HG02870 (cell line): Measurements from ENCODE around the gene PADI4.
"Not testable (repeated sequence)": the region's sequence is repeated elsewhere in the genome, so short reads cannot be mapped to it uniquely, and the experiment has no call there.

ENCODE experiments used
- ATAC-seq: cut with Tn5 transposase; IDR thresholded peaks from one replicate; pipeline ENCODE4 v1.9.1; 2021; ENCODE audit warnings: mild to moderate bottlenecking, moderate library complexity; ENCODE audit not compliant: unreplicated experiment

Gene PADI4

DNA sequence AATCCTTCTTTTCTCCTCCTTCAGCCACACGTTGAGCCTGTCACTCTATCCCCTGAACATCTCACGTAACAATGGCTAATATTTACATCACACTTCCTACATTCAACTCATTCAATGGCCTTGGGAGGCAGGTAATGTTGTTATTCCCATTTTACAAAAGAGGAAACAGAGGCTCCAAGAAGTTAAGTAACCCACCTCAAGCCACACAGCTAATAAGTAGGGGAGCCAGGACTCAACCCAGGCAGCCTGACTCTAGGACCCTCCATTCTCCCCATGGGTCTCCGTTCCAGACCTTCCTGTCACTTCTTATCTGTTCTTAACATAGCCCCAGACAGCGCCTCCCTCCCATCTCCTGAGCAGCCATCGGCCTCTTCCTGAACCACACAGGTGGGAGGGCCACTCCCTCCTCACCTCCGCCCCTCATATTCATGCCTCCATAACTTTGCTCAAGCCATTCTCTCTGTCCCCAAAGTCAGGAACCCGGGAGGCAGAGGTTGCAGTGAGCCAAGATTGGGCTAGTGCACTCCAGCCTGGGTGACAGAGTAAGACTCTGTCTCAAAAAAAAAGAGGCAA lies 2.2 kb downstream of the PADI4 start:
- ATAC-seq = no peak

DNA sequence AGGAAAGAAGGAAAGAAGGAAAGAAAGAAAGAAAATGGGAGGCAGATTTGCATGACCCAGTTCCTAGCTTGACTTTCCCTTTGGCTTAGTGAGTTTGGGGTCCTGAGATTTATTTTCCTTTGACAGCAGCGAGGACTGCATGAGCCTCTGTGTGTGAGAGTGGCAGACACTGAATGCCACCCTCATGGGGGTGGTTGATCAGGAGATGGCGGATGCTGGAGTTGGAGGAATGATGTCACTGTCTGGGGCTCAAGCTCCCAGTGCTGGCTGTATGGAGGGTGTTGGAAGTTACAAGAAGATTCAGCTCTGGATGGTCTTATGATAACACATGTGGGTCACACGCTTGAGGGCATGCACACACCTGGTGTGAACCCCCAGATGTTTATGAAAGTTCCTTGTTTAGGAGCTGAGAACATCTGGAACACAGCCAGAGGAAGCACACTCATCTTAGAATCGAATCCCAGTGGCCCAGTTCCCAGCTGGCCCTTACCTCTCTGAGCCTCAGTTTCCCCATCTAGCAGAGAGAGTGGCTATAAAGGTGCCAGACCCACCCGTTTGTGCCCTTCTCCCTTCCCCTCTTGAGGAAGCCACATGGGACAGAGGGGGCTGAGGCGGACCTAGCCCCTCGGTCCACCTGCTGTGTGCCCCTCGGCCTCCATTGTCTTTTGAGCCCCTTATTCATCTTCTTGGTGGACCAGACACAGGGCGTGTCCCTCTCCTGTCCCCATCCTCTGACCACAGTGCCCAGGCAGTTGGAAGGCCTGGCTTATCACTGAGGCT lies 5.7 kb downstream of the PADI4 start:
- ATAC-seq = no peak

DNA sequence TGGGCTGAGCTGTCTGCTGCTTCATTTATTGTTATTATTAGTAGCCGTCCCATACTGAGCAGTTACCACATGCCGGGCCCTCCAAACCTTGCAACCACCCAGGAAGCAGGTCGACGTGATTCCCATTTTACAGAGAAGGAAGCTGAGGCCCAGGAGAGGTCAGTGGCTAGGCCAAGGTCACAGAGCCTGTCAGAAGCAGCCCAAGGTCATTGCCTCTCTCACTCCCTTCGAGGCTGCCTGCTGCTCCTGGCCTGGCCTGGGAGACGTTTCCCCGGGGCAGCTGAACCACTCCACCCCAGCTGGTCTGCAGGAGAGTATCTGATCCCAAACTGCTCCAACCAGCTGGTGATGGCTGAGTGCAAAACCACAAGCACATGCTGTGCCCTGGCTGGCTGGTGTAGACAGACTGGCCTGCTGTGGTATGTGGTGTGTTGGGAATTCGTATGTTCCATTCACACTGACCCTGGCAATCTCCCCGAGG lies 6.5 kb downstream of the PADI4 start:
- ATAC-seq = no peak

DNA sequence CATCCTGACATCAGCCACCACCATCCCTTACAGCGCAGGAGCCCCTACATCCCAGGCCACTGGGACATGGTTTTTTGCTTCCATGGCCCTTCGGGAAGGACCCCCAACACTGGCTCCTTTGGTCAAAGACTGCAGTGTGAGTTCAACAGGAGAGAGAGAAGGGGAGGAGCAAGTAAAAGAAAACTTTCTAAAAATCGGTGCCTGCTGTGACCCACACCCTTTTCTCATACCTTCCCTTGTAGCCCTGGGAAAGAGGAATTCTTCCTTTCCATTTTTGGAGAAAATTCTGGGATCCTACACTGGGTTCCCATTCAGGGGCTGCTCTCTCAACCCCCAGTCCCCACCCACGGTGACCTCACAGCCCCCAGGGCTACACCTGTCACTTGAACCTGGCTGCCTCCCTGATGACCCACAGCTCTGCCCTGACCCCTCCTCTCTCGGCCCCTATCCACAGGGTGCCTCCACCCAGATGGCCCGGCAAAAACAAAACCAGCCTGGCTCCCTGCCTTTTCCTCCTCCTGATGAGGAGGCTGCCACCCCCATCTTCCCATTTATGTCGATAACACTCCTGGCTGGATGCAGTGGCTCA lies 7.6 kb downstream of the PADI4 start:
- no peak for ATAC-seq

DNA sequence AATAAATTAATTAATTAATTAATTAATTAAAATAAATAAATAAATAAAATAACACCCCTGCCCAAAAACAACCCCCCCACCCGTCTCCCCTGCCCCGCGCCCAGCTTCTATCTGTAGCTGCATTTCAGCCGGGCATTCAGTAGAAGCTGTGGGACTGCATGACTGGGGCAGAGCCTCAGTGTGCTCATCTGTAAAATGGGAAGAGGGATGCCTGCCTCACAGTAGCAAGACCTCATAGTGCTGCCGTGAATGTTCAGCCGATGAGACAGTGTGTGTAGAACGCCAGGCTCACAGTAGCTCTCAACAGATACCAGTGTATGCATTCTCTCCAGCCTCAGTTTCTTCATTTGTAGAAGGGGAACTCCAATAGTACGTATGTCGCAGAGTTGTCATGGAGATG lies 8.7 kb downstream of the PADI4 start:
- ATAC-seq = no peak

DNA sequence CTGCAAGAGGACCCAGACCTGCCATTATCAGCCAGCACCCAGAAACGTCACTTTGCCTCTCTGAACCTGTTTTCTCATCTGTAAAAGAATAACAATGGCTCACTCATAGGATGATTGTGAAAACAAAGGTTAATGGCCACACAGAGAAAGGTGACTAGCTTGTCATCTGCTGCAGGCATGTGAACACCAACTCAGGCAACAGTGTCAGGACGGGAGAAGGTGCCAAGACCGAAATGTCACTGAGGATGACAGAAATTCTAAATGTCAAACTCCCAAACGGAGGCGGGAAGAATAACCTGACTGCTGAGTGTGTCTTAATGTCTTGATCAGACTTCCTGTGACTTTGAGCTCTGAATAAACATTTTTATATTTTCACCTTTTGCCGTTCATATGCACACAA lies 10.3 kb downstream of the PADI4 start:
- ATAC-seq = no peak

DNA sequence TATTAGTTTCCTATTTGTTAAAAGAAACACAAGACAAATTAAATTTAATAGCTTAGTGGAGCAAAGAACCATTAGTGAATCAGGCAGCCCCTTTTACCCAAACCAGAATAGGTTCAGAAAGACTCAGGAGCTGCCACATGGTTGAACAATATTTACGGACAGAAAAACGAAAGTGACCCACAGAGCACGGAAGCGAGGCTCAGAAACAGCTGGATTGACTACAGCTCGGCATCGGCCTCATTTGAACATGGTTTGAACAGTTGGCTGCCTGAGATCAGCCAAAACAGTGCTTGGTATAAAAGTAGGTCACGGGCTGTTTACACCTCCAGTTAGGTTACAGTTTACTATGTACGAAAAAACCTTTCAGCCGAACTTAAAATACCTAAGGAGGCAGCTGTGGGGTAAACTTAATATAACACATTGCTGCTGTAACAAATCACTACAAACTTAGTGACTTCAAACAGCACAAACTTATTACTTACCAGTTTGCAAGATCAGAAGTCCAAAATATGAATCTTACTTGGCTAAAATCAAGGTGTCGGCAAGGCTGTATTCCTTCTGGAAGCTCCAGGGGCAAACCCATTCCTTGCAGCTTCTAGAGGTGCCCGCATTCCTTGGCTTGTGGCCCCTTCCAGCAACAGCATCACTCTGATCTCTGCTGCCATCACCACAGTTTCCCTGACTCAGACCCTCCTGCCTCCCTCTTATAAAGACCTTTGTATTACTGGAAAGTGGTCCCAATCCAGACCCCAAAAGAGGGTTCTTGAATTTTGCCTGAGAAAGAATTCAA lies 11.8 kb downstream of the PADI4 start:
- ATAC-seq = no peak

DNA sequence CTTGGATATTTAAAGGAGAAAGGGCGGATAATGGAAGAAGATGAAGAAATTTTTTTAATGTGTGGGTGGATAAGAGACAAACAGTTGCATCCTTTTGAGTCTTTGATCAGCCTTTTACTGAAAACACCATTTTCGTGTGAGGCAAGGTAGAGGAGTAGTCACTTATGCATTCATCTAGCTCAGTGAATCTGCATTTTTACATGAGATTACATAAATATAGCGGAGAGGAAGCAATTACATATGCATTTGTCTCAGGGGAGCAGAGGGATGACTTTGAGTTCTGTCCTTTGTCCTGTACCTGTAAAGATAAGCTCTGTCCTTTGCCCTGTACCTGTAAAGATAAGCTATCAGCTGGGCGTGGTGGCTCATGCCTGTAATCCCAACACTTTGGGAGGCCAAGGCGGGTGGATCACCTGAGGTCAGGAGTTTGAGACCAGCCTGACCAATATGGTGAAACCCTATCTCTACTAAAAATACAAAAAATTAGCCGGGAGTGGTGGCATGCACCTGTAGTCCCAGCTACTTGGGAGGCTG lies 13.9 kb downstream of the PADI4 start:
- not testable (repeated sequence) for ATAC-seq

DNA sequence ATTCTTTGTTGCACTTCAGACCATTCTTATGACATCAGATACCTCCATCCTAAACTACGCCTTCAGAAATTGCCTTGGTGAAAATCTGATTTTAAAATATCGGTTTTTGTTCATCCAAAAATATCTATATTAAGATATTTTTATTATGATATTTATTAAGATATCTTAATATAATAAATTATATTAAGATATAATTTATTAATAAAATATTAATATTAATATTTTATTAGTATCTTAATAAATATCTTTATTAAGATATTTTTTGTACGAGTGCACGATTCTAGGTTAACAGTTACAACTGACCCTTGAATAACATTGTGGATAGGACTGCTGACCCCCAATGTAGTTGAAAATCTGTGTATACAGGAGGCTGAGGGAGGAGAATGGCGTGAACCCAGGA lies 20.9 kb downstream of the PADI4 start:
- no peak for ATAC-seq

DNA sequence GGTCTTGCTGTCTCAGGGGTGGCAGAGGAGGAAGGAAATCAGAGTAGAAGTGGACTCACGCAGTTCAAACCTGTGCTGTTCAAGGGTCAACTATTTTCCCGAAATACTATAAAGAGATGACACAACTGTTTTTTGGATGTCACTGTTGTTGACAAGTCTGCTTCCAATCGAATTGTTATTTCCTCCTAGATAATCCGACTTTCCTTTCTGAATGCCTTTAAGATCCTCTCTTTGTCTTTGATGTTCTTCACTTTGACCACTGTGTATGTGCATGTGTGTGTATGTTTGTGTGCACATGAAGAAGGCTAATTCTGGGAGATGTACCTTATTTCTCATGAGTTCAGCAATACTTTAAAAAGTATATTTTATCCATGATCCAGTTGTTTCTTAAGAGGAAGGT lies 21.6 kb downstream of the PADI4 start:
- ATAC-seq = no peak

DNA sequence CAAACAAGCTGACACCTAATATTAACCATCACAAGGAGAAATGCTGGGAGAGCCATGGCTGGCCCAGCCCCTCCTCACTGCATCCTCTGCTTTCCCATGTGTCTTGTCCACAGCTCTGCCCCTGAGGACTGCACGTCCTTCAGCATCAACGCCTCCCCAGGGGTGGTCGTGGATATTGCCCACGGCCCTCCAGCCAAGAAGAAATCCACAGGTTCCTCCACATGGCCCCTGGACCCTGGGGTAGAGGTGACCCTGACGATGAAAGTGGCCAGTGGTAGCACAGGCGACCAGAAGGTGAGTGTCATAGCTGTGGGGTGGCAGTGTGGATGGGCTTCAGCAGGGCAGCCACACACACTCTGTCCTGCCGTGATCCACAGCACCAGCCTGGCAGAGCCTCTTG lies 22.9 kb downstream of the PADI4 start:
- ATAC-seq = no peak

DNA sequence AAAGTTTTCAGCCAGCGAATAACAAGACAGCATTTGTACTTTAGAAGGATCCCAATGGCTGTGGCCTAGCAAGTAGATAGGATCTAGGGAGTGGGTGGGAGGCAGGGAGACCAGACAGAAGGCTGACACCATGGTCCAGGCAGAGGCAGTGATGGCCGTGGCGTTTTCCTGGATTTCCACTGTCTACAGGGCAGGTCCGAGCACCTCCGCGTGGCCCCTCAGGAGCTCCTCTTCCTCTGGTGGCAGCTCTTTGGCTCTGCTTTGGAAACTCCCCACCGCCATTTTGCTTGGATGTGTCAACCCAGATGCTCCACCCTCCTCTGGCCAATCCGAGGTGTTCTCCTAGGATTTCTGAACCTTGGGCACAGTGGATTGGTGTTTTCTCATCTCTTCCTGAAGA lies 25.1 kb downstream of the PADI4 start:
- ATAC-seq = no peak

DNA sequence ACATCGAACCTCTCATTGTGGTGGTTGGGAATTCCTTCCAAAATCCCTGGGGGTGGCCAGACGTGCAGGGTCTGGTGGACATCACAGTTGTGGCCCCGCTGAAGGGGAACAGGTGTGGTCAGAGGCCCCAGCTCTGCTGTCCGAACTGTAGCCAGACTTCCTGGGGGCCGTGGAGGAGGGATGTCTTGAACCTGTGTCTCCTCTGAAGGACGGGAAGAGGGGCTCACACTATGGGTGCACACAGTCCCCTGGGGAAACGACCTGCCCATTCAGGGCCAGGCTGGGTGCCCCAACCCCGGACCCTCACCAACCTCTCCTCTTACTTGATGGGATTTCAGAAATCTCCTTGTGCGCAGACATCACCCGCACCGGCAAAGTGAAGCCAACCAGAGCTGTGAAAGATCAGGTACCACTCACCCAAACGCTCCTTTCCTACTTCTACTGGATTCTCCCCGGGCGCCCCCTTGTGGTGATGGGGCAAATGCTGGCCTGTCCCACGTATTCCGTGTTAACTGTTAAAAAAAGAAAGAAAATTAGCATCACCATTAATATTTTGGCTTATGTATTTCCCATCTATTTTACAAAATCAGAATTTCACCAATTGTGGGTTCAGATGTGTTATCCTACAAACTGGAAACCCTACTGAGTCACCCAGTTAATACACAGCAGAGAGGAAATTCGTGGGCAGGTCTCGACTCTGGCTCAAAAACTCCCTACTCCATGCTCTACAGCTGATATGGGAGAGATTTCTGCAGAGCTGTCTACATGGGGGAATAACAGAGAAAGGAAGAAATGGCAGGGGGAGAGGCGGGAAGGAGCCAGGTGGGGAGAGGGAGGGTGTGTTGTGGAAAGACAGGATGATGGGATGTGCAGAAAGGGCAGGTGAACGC lies 28.1 kb downstream of the PADI4 start:
- no peak for ATAC-seq

DNA sequence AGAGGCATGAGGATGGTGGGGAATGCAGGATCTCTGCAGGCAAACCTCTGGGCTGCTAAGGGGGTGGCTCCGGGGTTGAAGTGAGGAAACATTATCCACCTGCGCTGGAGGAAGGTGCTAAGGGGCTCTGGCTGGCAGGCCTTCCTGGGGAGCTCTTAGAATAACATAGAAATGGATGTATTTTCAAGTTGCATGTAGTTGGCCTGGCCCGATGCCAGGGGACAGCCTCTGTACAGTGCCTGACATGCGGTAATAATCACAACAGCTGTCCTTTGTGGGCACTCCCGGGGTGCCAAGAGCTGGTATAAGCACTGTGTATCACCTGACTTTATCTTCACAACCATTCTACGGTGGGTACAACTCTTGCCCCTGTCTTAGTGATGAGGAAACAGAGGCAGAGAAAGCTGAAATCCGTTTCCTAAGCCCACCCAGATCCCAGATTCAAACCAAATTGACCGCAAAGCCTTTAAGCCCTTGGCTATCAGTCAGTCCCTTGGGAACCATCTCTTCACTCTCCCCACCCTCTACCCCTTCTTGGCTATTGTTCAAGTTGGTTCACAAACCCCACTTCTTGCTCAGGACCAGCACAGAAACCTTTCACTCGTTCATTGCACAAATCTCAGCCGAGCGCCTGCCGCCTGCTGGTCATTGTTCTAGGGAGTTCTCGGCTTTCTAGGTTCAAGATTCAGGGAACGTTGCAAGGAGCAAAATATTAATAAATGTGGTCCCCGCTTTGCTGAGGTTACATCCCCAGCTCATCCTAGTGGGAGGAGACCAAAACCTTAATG lies 30.9 kb downstream of the PADI4 start:
- no peak for ATAC-seq

DNA sequence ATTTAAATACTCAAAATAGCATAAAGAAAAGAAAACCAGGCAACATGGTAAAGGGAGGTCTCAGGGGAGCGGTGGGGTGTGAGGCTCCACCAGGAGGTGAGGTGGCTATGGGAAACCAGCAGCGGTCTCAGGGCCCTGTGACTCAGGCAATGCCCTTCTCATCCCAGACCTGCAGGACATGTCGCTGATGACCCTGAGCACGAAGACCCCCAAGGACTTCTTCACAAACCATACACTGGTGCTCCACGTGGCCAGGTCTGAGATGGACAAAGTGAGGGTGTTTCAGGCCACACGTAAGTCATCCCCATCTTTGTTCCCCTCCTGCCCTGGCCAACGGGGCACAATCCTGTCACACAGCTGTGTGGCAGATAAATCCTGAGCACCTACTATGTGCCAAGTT lies 31.5 kb downstream of the PADI4 start:
- no peak for ATAC-seq

DNA sequence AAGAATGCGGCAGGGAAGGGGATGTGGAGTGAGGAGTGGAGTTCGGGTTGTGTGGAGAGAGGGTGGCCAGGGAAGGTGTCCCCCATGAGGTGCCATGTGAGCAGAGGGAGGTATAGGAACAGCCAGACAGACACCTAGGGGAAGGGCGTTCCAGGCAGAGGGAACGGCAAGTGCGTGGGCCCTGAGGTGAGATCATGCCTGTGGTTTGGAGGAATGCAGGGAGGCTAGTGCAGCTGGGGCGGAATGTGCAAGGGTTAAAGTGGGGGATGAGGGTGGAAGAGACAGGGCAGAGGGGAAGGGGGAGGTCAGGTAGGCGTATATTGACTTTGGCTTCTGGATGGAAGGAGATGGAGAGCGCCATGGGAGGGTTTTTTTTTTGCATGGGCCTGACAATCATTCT lies 32.4 kb downstream of the PADI4 start:
- no peak for ATAC-seq

DNA sequence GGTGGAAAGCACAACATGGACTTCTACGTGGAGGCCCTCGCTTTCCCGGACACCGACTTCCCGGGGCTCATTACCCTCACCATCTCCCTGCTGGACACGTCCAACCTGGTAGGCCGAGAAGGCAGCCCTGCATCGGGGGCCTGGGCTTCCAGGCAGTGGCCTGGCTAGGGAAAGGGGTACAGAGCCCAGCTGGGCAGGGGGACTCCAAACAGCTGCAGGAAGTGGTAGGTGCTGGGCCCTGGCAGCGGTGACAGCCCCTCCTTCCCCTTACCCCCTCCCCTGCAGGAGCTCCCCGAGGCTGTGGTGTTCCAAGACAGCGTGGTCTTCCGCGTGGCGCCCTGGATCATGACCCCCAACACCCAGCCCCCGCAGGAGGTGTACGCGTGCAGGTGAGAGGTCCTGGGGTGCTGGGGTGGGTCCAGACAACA lies 34.0 kb downstream of the PADI4 start:
- ATAC-seq = no peak

DNA sequence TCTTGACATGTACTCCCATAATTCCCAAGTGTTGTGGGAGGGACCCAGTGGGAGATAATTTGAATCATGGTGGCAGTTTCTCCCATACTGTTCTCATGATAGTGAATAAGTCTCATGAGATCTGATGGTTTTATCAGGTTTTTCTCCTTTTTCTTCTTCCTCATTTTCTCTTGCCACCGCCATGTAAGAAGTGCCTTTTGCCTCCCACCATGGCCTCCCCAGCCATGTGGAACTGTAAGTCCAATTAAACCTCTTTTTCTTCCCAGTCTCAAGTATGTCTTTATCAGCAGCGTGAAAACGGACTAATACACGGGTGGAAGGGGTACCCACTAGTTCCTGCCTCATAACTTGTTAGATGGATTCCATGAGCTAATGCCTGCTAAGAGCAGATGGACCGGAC lies 37.5 kb downstream of the PADI4 start:
- ATAC-seq = not testable (repeated sequence)

DNA sequence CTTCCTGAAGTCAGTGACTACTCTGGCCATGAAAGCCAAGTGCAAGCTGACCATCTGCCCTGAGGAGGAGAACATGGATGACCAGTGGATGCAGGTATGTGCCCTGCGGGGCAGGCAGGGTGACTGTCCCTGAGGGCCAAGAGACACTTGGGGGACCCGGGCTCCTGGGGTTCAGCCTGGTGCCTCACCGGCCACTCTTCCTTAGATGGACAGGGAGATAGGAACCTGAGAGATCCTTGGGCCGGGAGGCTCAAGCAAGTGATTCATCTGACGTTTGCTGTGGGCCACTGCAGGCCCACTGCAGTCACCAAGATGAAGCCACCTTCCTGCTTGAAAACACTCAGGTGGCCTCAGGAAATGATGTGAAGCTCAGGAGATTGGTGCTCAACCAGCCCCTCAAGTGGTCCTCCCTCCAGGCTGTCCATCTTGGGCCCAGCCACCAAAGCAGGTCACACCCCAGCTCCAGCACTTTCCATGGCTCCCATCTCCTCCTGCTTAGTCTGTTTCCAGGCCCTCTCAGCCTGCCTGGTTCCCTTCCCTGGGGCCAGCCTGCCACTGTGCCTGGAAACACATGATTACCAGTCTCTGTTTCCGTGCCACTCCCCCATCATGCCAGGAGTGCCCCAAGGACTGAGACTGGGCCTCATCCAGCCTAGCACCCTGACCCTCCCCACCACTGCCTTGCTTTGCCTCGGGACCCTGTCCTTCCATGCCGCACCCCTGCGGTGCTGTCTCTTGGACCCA lies 38.2 kb downstream of the PADI4 start:
- ATAC-seq = no peak
